Common myeloid progenitor, CD34-positive (primary cell): ENCODE measurements around the gene FBRS.

ENCODE experiments used
- CTCF ChIA-PET: fragments of 350-600 bp; sonication (Branson Sonifier 250); formaldehyde crosslinking; loops from one replicate; lab custom pipeline; 2021; ENCODE audit warnings: antibody characterized with exemption; lab: Charles Lee
- POLR2A ChIA-PET: fragments of 350-600 bp; sonication (Branson Sonifier 250); formaldehyde crosslinking; loops from one replicate; lab custom pipeline; 2021; ENCODE audit warnings: antibody characterized with exemption; lab: Charles Lee
- DNase-seq, 3 donors: peaks; one replicate each; pipeline versions ENCODE4 v3.0.0 to v3.0.0-alpha.2; 2013
- H3K27ac ChIP-seq, 2 experiments: 1 replicate in 1 of 2; 2 replicates in 1 of 2; pipeline ENCODE4 v1.7.0; 2013; ENCODE audit warnings: inconsistent platforms in 2 of 2, low read length in 2 of 2, mild to moderate bottlenecking in 2 of 2, low read depth in 1 of 2, moderate library complexity in 1 of 2; ENCODE audit not compliant: severe bottlenecking in 2 of 2, insufficient read depth in 1 of 2, poor library complexity in 1 of 2
- H3K27me3 ChIP-seq, 5 experiments: replicated peaks in 2 of 5; 1 replicate in 3 of 5; 2 replicates in 2 of 5; pipeline versions ENCODE4 v1.6.1 to v1.7.0; 2013; ENCODE audit warnings: low read length in 4 of 5, mild to moderate bottlenecking in 2 of 5, moderate library complexity in 2 of 5, inconsistent platforms in 1 of 5; ENCODE audit not compliant: insufficient read depth in 5 of 5, control insufficient read depth in 4 of 5
- H3K36me3 ChIP-seq, 4 experiments: 1 replicate in 2 of 4; 2 replicates in 2 of 4; pipeline versions ENCODE4 v1.6.1 to v1.7.0; 2013; ENCODE audit warnings: low read length in 3 of 4, control low read depth in 1 of 4, mild to moderate bottlenecking in 1 of 4; ENCODE audit not compliant: control insufficient read depth in 4 of 4, insufficient read depth in 4 of 4
- H3K4me1 ChIP-seq, 4 experiments: 1 replicate in 3 of 4; 2 replicates in 1 of 4; pipeline versions ENCODE4 v1.6.1 to v1.7.1; 2013; ENCODE audit warnings: low read length in 3 of 4, mild to moderate bottlenecking in 3 of 4, control low read depth in 1 of 4, inconsistent platforms in 1 of 4, moderate library complexity in 1 of 4; ENCODE audit not compliant: control insufficient read depth in 4 of 4, insufficient read depth in 4 of 4; ENCODE audit errors: control extremely low read depth in 1 of 4
- H3K4me3 ChIP-seq, 7 experiments: 1 replicate in 4 of 7; 2 replicates in 3 of 7; pipeline versions ENCODE4 v1.5.1 to v1.7.0; 2013; ENCODE audit warnings: mild to moderate bottlenecking in 7 of 7, low read length in 6 of 7, moderate library complexity in 6 of 7, inconsistent platforms in 2 of 7, low read depth in 2 of 7, control low read depth in 1 of 7; ENCODE audit not compliant: insufficient read depth in 4 of 7, control insufficient read depth in 1 of 7; ENCODE audit errors: extremely low read depth in 1 of 7
- H3K9me3 ChIP-seq, 5 experiments: 1 replicate in 4 of 5; 2 replicates in 1 of 5; pipeline versions ENCODE4 v1.6.1 to v1.7.1; 2013; ENCODE audit warnings: low read length in 4 of 5, mild to moderate bottlenecking in 2 of 5, inconsistent platforms in 1 of 5, low read depth in 1 of 5, moderate library complexity in 1 of 5; ENCODE audit not compliant: control insufficient read depth in 4 of 5, insufficient read depth in 2 of 5; ENCODE audit errors: control extremely low read depth in 1 of 5
- WGBS: methylation state at CpG from one replicate; pipeline ENCODE4 v1.1.5; 2013; ENCODE audit not compliant: insufficient coverage; 5-methylcytosine and 5-hydroxymethylcytosine counted together

The FBRS gene

GRCh38 chr16:30663038-30663437 is 4.8 kb downstream of the FBRS start:
- CTCF ChIA-PET = interaction anchor here (1.2 to 6.2 kb wide), 2 partner anchors 9 to 29 kb away, joined by 3 to 54 read pairs; no protein-coding TSS in a partner anchor
- Histone ChIP-seq H3K4me3 (no peak overlapping the region), H3K36me3 (peaks cover 12 to 67% (median 62%) of the 10 kb centered on the region in 4 experiments)

GRCh38 chr16:30663820-30664219 is 5.6 kb downstream of the FBRS start:
- WGBS = 95% methylated on average over 5 of the region's 9 CpGs
- Histone ChIP-seq H3K27ac (peak overlapping the region in 1 of 2 experiments; percentile 31), H3K36me3 (peaks cover 12 to 75% (median 69%) of the 10 kb centered on the region in 4 experiments), H3K27me3 (no peaks in the 10 kb centered on the region), H3K4me3 (no peak overlapping the region), H3K9me3 (no peaks in the 10 kb centered on the region), H3K4me1 (peaks cover 5 to 25% (median 23%) of the 10 kb centered on the region in 4 experiments)
- DNase-seq = no peak
- ChIA-PET POLR2A (no interaction called here), CTCF (interaction anchor here (1.4 to 6.2 kb wide), 2 partner anchors 9 to 29 kb away, joined by 4 to 54 read pairs; no protein-coding TSS in a partner anchor)

More at GRCh38 chr16:30663038-30663437, 4.8 kb downstream of the FBRS start:
- POLR2A ChIA-PET = no interaction called here
- DNase-seq = no peak
- Histone ChIP-seq H3K27me3 (no peaks in the 10 kb centered on the region), H3K27ac (peak overlapping the region in 1 of 2 experiments; percentile 31), H3K9me3 (no peaks in the 10 kb centered on the region), H3K4me1 (peaks cover 5 to 25% (median 23%) of the 10 kb centered on the region in 4 experiments)
- WGBS = 96% methylated on average over 8 of the region's 8 CpGs

GRCh38 chr16:30664616-30665109 is 6.4 kb downstream of the FBRS start:
- no peak for DNase-seq
- CTCF ChIA-PET = interaction anchor here (1.3 to 6.2 kb wide), 3 partner anchors 8 to 28 kb away, joined by 3 to 54 read pairs (median 4); no protein-coding TSS in a partner anchor
- WGBS = 100% methylated on average over 3 of the region's 15 CpGs

GRCh38 chr16:30665155-30665829 is 7.1 kb downstream of the FBRS start:
- 98% methylated on average over 16 of the region's 22 CpGs for WGBS
- peak overlapping the region in 1 of 2 experiments; percentile 11 for H3K27ac ChIP-seq
- peaks cover 14 to 90% (median 82%) of the 10 kb centered on the region in 4 experiments for H3K36me3 ChIP-seq
- ChIA-PET CTCF (interaction anchor here (0.6 to 6.2 kb wide), 6 partner anchors 8 to 198 kb away, joined by 3 to 54 read pairs (median 4); partner anchors contain the start of gene PRR14), POLR2A (interaction anchor here (0.6 kb wide), 1 partner anchor 27 kb away, joined by 3 read pairs; no protein-coding TSS in a partner anchor)
- no peaks in the 10 kb centered on the region for H3K27me3 ChIP-seq
- H3K9me3 ChIP-seq = no peaks in the 10 kb centered on the region
- peaks cover 5 to 18% (median 16%) of the 10 kb centered on the region in 4 experiments for H3K4me1 ChIP-seq
- H3K4me3 ChIP-seq = no peak overlapping the region
- no peak for DNase-seq

More at GRCh38 chr16:30664616-30665109, 6.4 kb downstream of the FBRS start:
- POLR2A ChIA-PET = interaction anchor here (0.6 kb wide), 1 partner anchor 38 kb away, joined by 3 read pairs; no protein-coding TSS in a partner anchor
- no peaks in the 10 kb centered on the region for H3K9me3 ChIP-seq
- H3K27ac ChIP-seq = no peak overlapping the region
- H3K27me3 ChIP-seq = no peaks in the 10 kb centered on the region
- H3K4me3 ChIP-seq = no peak overlapping the region
- H3K36me3 ChIP-seq = peaks cover 14 to 83% (median 76%) of the 10 kb centered on the region in 4 experiments
- peaks cover 5 to 25% (median 23%) of the 10 kb centered on the region in 4 experiments for H3K4me1 ChIP-seq

- ChIA-PET POLR2A (no interaction called here), CTCF (interaction anchor here (0.8 to 6.2 kb wide), 4 partner anchors 15 to 27 kb away, joined by 3 to 54 read pairs (median 4); partner anchors contain the start of gene PRR14)
- WGBS = 100% methylated on average over 1 of the region's 4 CpGs
- Histone ChIP-seq H3K9me3 (no peaks in the 10 kb centered on the region), H3K27me3 (no peaks in the 10 kb centered on the region), H3K4me1 (peaks cover 5 to 13% (median 11%) of the 10 kb centered on the region in 4 experiments), H3K4me3 (no peak overlapping the region), H3K36me3 (peaks cover 14 to 93% (median 83%) of the 10 kb centered on the region in 4 experiments), H3K27ac (peak overlapping the region in 1 of 2 experiments; percentile 11)
- DNase-seq = no peak
These were observed 7.6 kb downstream of the FBRS start for GRCh38 chr16:30665830-30666190.

- DNase-seq = no peak
- ChIA-PET CTCF (interaction anchor here (6.2 kb wide), 1 partner anchor 26 kb away, joined by 54 read pairs; no protein-coding TSS in a partner anchor), POLR2A (interaction anchor here (0.5 to 0.9 kb wide), 2 partner anchors 55 to 600 kb away, joined by 3 to 4 read pairs; no protein-coding TSS in a partner anchor)
- H3K4me3 ChIP-seq = no peak overlapping the region
- peaks cover 0 to 5% (median 3%) of the 10 kb centered on the region in 4 experiments for H3K4me1 ChIP-seq
- H3K36me3 ChIP-seq = peaks cover 14 to 90% (median 77%) of the 10 kb centered on the region in 4 experiments
- no peaks in the 10 kb centered on the region for H3K9me3 ChIP-seq
- no peak overlapping the region for H3K27ac ChIP-seq
- no peaks in the 10 kb centered on the region for H3K27me3 ChIP-seq
- WGBS = 100% methylated on average over 1 of the region's 7 CpGs
These were observed 8.4 kb downstream of the FBRS start for GRCh38 chr16:30666681-30667080.
